GM12801 (cell line): ENCODE results near the gene CAPZB.

Experiments used
- TF ChIP-seq, protein P1 (sequence below): IDR thresholded peaks from one replicate; pipeline ENCODE4 v1.5.1; 2011; ENCODE audit warnings: control low read depth; ENCODE audit not compliant: insufficient read length; ENCODE audit errors: extremely low read depth

CAPZB gene

GRCh38 chr1:19505693-19506457 is 20.5 kb upstream of the CAPZB start:
- TF ChIP-seq, protein P1, sequence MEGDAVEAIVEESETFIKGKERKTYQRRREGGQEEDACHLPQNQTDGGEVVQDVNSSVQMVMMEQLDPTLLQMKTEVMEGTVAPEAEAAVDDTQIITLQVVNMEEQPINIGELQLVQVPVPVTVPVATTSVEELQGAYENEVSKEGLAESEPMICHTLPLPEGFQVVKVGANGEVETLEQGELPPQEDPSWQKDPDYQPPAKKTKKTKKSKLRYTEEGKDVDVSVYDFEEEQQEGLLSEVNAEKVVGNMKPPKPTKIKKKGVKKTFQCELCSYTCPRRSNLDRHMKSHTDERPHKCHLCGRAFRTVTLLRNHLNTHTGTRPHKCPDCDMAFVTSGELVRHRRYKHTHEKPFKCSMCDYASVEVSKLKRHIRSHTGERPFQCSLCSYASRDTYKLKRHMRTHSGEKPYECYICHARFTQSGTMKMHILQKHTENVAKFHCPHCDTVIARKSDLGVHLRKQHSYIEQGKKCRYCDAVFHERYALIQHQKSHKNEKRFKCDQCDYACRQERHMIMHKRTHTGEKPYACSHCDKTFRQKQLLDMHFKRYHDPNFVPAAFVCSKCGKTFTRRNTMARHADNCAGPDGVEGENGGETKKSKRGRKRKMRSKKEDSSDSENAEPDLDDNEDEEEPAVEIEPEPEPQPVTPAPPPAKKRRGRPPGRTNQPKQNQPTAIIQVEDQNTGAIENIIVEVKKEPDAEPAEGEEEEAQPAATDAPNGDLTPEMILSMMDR, result no peak

- TF ChIP-seq, protein P1, result no peak
Observed at GRCh38 chr1:19504796-19505692, 19.7 kb upstream of the CAPZB start.

- TF ChIP-seq, protein P1, result no peak
Observed at GRCh38 chr1:19496527-19496874, 11.2 kb upstream of the CAPZB start.

DNA sequence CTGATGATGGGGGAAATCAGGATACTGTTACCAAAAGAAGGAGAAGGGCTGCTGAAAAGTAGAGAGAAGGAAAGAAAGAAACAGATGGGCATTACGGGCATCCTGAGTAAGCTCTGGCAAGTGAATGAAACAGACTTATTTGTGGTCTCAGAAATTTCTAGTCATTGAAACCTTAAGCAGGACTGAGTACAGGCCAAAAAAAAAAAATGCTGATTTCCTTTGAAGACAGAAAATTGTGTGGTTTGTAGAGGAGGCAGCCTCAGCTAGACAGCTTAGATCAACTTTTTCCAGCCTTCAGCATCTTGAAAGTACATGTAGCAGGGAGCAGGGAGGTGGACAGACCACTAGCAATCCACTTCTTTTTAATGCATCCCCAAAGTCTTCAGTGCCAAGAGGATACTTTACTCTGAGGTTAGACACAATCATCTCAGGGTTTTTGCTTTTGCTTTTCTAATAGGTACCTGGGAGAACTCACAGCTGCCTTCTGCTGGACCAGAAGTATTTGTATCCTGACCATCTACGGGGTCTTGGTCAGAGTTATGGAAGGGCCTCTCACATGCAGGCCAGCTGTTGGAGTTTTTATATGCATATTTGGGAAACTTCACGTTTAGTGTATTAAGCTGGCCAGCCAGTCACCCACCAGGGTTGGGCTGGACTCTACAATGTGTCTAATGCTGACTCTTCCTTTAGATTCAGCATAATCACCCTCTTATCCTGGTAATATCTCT is 10.6 kb upstream of the CAPZB start:
- TF ChIP-seq, protein P1, result no peak

DNA sequence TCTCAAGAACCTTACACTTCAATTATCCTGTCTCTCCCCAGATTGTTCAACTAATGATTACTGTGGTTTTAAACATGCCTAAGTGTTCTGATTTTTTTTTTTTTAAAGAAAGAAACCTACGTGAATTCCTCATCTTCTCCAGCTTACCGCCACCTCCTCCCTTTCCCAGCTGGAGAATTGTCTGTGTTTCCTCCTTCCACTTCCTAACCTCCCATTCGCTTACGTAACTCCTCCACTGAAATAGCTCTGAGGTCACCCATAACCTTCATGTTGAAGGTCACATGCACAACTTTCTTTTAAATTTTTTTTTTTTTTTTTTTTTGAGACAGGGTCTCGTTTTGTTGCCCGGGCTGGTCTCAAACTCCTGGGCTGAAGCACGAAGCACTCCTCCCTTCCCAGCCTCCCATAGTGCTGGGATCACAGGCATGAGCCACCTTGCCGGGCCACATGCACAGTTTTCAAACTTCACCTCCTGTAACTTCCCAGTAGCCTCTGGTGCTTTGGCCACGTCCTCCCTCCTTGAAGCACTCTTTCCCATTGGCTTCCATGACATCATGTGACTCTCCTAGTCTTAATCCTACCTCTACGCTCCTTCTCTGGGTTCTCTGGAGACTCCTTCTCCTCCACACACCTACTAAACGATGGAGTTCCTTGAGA is 9.8 kb upstream of the CAPZB start:
- TF ChIP-seq, protein P1, result no peak

- TF ChIP-seq, protein P1, result no peak
Observed at GRCh38 chr1:19493547-19493946, 8.2 kb upstream of the CAPZB start.
